HEK293T (cell line): ENCODE data around the gene CEMP1.
"Not testable (repeated sequence)": the region's sequence is repeated elsewhere in the genome, so short reads cannot be mapped to it uniquely, and the experiment has no call there.

Experiments used
- ELF4 ChIP-seq: fragments of 450-650 bp; IDR thresholded peaks from 2 replicates; pipeline ENCODE4 v1.6.1; 2017; ENCODE audit warnings: antibody characterized with exemption
- TARDBP ChIP-seq: fragments of 450-650 bp; IDR thresholded peaks from 2 replicates; pipeline ENCODE4 v1.6.1; 2016

DNA sequence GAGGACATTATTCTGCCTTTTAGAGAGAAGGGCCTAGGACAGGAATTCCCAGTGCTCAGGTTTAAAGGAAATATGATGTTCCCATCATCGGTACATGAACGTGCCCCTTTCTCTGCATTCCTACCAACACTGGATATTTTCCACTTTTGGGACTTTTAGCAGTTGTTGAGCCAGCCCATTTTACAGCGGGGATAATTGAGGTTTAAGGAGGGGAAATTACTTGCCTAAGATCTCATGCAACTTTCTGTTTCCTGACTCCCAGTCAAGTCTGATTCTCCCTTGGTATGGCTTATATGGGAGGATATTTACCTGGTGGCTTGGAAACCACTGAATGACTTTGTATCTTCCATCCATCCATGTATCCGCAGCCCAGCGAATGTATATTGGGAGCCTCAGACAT lies 3.1 kb upstream of the CEMP1 start:
- TF ChIP-seq ELF4, TARDBP: not testable (repeated sequence)
